CD4-positive, alpha-beta T cell (primary cell): ENCODE results near the gene RIPOR3. TPM values are rescaled to one million over a fixed set of nuclear protein-coding genes. Genes with fewer than 3 reads are reported as not detected.

Source experiments
- ATAC-seq: fragments of 200-7000 bp; cut with Tn5 transposase; one replicate; pipeline ENCODE4 v1.10.0; 2022; ENCODE audit warnings: mild to moderate bottlenecking; ENCODE audit not compliant: poor library complexity
- CTCF ChIA-PET: fragments of 350-600 bp; sonication (Branson Sonifier 250); formaldehyde crosslinking; loops from one replicate; lab custom pipeline; 2021; ENCODE audit warnings: antibody characterized with exemption, inconsistent platforms; lab: Charles Lee
- POLR2A ChIA-PET: fragments of 350-600 bp; sonication (Branson Sonifier 250); formaldehyde crosslinking; loops from one replicate; lab custom pipeline; 2021; ENCODE audit warnings: antibody characterized with exemption, inconsistent platforms; lab: Charles Lee
- DNase-seq, 14 experiments: peaks; one replicate each; pipeline ENCODE4 v3.0.0-alpha.2; 2013 to 2020; ENCODE audit warnings: mixed read lengths in 2 of 14
- H3K27ac ChIP-seq, 2 donors: one replicate each; pipeline versions ENCODE4 v1.5.1 to v1.7.0; 2013; ENCODE audit warnings: low read length in 2 of 2, low read depth in 1 of 2, mild to moderate bottlenecking in 1 of 2
- H3K27me3 ChIP-seq, 2 experiments: 1 replicate in 1 of 2; 2 replicates in 1 of 2; pipeline versions ENCODE4 v1.6.1 to v1.7.0; 2013; ENCODE audit warnings: low read length in 2 of 2, control low read depth in 1 of 2, mild to moderate bottlenecking in 1 of 2, moderate library complexity in 1 of 2; ENCODE audit not compliant: insufficient read depth in 2 of 2, control insufficient read depth in 1 of 2
- H3K36me3 ChIP-seq: one replicate; pipeline ENCODE4 v1.6.1; 2013; ENCODE audit warnings: low read length, control low read depth; ENCODE audit not compliant: insufficient read depth
- H3K4me1 ChIP-seq: one replicate; pipeline ENCODE4 v1.6.1; 2013; ENCODE audit warnings: low read length, control low read depth; ENCODE audit not compliant: insufficient read depth
- H3K4me3 ChIP-seq: one replicate; pipeline ENCODE4 v1.5.1; 2013; ENCODE audit warnings: mild to moderate bottlenecking, low read length, moderate library complexity
- H3K9me3 ChIP-seq, 2 experiments: 1 replicate in 1 of 2; 2 replicates in 1 of 2; pipeline versions ENCODE4 v1.6.1 to v1.7.0; 2013; ENCODE audit warnings: low read length in 2 of 2, mild to moderate bottlenecking in 2 of 2, control low read depth in 1 of 2, moderate library complexity in 1 of 2; ENCODE audit not compliant: control insufficient read depth in 1 of 2, insufficient read depth in 1 of 2
- H3K27ac Mint-ChIP-seq: one replicate; pipeline ENCODE4 v1.8.0; 2020; ENCODE audit warnings: mixed read lengths
- H3K27me3 Mint-ChIP-seq: one replicate; pipeline ENCODE4 v1.8.0; 2021; ENCODE audit warnings: mixed read lengths
- H3K36me3 Mint-ChIP-seq: one replicate; pipeline ENCODE4 v1.8.0; 2021; ENCODE audit warnings: low read depth, mixed read lengths
- H3K4me1 Mint-ChIP-seq: one replicate; pipeline ENCODE4 v1.8.0; 2021; ENCODE audit warnings: low read depth, mixed read lengths
- H3K4me3 Mint-ChIP-seq: one replicate; pipeline ENCODE4 v1.8.0; 2020; ENCODE audit warnings: mild to moderate bottlenecking, mixed read lengths
- H3K9me3 Mint-ChIP-seq: one replicate; pipeline ENCODE4 v1.8.0; 2020; ENCODE audit warnings: mixed read lengths
- CTCF ChIP-seq: fragments of 200-600 bp; IDR thresholded peaks from one replicate; pipeline ENCODE4 v1.8.0; 2022; ENCODE audit warnings: antibody characterized with exemption, mild to moderate bottlenecking
- intact Hi-C, 2 experiments: fragments of 100-400 bp; cut with DNase I in 1 of 2; cut with micrococcal nuclease in 1 of 2; formaldehyde crosslinking; loops; one replicate each; pipeline versions ENCODE4 v1.15.1 to v1.9.0; 2023 to 2025; cut with DNase I, micrococcal nuclease
- total RNA-seq, 174 experiments: library from RNA in 2 of 174; stranded (reverse) in 2 of 174; gene quantifications; one replicate each; pipeline ENCODE4 v1.2.3 and lab custom pipeline; 2021 to 2026

RIPOR3 gene
- total RNA-seq, 2 experiments from 2014 or later = not detected

- H3K27me3 ChIP-seq = no peaks in the 10 kb centered on the region
- DNase-seq (no peak), ATAC-seq (no peak)
- ChIA-PET POLR2A (no interaction called here), CTCF (no interaction called here)
- Mint-ChIP-seq H3K27me3 (no peaks in the 10 kb centered on the region), H3K4me1 (peaks cover 44% of the 10 kb centered on the region), H3K4me3 (no peak overlapping the region), H3K9me3 (no peaks in the 10 kb centered on the region), H3K27ac (no peak overlapping the region), H3K36me3 (peaks cover 31% of the 10 kb centered on the region)
- peaks cover 8% of the 10 kb centered on the region for H3K36me3 ChIP-seq
- intact Hi-C loops = no loop called here
- H3K27ac ChIP-seq = no peak overlapping the region
- H3K4me1 ChIP-seq = peaks cover 26% of the 10 kb centered on the region
- no peak for TF ChIP-seq CTCF
- no peak overlapping the region for H3K4me3 ChIP-seq
- no peaks in the 10 kb centered on the region for H3K9me3 ChIP-seq
These were observed 135.7 kb downstream of the RIPOR3 start for GRCh38 chr20:50555662-50556061.

DNA sequence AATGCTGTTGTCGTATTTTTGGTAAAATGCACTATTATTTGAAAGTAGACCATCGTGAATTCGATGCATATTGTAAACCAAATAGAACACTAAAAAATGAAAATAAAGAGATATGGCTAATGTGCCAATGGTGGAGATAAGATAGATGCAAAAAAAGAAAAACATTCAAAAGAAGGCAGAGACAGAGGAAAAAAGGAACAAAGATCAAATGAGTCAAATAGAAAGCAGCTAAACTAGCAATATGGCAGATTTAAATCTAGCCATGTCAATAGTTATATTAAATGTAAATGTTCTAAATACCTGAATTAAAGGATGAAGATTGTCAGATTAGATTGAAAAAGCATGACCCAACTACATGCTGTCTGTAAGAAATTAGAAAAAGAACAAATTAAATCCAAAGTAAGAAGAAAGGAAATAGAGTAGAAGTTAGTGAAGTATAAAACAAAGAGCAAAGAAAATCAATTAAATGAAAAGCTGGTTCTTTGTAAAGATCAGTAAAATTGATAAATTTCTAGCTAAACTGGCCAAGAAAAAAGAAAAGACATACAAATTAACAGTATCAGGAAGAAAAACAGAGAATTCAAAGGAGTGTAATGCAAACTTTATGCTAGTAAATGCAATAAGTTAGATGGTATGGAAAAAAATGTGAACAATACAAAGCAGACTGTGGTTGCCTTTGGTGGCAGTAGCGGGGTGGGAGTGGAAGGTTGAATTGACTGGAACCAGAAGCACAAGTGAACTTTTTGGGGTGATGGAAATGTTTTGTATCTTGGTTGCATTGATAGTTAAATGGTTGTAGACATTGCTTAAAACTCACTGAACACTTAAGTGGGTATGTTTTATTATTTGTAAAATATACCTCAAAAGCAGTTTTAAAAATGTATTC lies 136.4 kb downstream of the RIPOR3 start:
- POLR2A ChIA-PET = interaction anchor here (0.6 to 0.7 kb wide), 2 partner anchors 29 to 71 kb away, joined by 3 read pairs; no protein-coding TSS in a partner anchor
- H3K27ac Mint-ChIP-seq = no peak overlapping the region
- H3K27ac ChIP-seq = no peak overlapping the region
- H3K4me3 Mint-ChIP-seq = no peak overlapping the region
- TF ChIP-seq CTCF = no peak
- no peaks in the 10 kb centered on the region for H3K9me3 ChIP-seq
- CTCF ChIA-PET = no interaction called here
- H3K4me1 Mint-ChIP-seq = peaks cover 49% of the 10 kb centered on the region
- no peaks in the 10 kb centered on the region for H3K27me3 Mint-ChIP-seq
- H3K36me3 ChIP-seq = peaks cover 11% of the 10 kb centered on the region
- intact Hi-C loops = loop anchor here in 1 of 2 experiments (5.0 kb wide), 1 partner anchor 43 kb away; the partner anchor contains the start of gene PTPN1
- no peak for ATAC-seq
- peaks cover 34% of the 10 kb centered on the region for H3K36me3 Mint-ChIP-seq
- H3K4me1 ChIP-seq = peaks cover 23% of the 10 kb centered on the region
- no peaks in the 10 kb centered on the region for H3K9me3 Mint-ChIP-seq
- no peak for DNase-seq
- H3K27me3 ChIP-seq = no peaks in the 10 kb centered on the region
- H3K4me3 ChIP-seq = no peak overlapping the region

DNA sequence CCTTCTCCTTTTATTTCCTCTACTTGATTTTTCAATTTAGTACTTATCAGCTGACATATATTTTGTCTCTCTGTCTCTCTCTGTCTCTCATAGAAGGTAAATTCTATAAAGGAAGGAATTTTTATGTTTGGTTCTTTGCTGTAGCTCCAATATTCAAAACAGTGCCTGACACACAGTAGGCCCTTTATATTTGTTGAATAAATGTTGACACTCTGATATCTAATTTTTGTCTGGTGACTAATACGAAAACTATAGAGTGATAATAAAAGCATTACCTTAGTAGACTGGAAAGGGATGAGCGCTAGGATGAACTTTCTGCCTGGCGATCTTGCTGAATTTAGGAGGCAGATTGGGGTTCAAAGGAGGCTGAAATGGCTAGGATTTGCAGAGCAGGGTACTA lies 138.4 kb downstream of the RIPOR3 start:
- no peak overlapping the region for H3K27ac ChIP-seq
- Mint-ChIP-seq H3K36me3 (peaks cover 37% of the 10 kb centered on the region), H3K27ac (no peak overlapping the region), H3K27me3 (no peaks in the 10 kb centered on the region), H3K4me3 (no peak overlapping the region), H3K9me3 (no peaks in the 10 kb centered on the region), H3K4me1 (peaks cover 45% of the 10 kb centered on the region)
- no peak overlapping the region for H3K4me3 ChIP-seq
- intact Hi-C loops = loop anchor here in 1 of 2 experiments (5.0 kb wide), 1 partner anchor 41 kb away; the partner anchor contains the start of gene PTPN1
- ATAC-seq (no peak), DNase-seq (no peak)
- H3K4me1 ChIP-seq = peaks cover 31% of the 10 kb centered on the region
- H3K9me3 ChIP-seq = no peaks in the 10 kb centered on the region
- CTCF ChIA-PET = no interaction called here
- TF ChIP-seq CTCF = no peak
- peaks cover 15% of the 10 kb centered on the region for H3K36me3 ChIP-seq
- POLR2A ChIA-PET = interaction anchor here (1.8 kb wide), 1 partner anchor 42 kb away, joined by 5 read pairs; the partner anchor contains the start of gene PTPN1
- no peaks in the 10 kb centered on the region for H3K27me3 ChIP-seq
